Activated CD8-positive, alpha-beta memory T cell treated with anti-CD3 and anti-CD28 coated beads for 1 hour (primary cell): Measurements from ENCODE around the gene SLC25A39.
"Not testable (repeated sequence)": the region's sequence is repeated elsewhere in the genome, so short reads cannot be mapped to it uniquely, and the experiment has no call there.

Experiments used
- DNase-seq, 2 donors: peaks; one replicate each; pipeline ENCODE4 v3.0.0-alpha.2; 2020; ENCODE audit warnings: low read depth in 1 of 2; ENCODE audit errors: extremely low read depth in 1 of 2

Gene SLC25A39

GRCh38 chr17:44335968-44336367, 11.3 kb upstream of the SLC25A39 start:
- no peak for DNase-seq

DNA sequence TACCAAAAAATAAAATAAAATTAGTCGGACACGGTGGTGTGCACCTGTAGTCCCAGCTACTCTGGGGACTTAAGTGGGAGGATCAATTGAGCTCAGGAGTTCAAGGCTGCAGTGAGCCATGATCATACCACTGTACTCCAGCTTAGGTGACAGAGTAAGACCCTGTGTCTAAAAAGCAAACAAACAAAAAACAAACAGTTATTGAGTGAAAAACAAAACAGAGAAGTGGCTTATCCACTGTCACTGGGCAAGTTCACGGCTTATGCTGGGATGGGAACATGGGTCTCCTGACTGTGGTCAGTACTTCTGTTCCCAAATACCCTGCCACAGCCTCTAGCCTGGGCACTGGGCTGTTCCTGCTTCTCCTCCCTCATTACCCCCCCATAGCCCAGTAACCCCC, 10.9 kb upstream of the SLC25A39 start:
- DNase-seq, result no peak

- DNase-seq, result no peak
Observed at GRCh38 chr17:44334727-44335126, 10.1 kb upstream of the SLC25A39 start.

DNA sequence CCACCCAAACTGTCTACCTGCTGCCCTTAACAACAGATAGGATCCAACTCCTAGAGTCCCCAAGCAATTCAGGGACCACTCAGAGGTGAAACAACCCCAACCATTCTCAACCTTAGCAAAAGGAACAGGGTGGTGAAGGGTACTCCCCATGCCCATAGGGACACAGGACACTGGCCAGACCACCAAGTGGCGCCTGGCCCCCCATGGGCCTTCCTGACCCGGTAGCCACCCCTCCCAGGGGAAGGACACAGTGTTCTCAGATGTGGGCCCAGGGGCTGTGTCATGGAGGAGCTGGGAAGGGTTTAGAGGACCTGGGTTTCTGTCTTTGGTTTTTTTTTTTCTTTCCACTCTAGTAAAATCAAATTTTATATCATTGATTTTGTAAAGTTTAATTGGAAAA, 9.7 kb upstream of the SLC25A39 start:
- no peak for DNase-seq

DNA sequence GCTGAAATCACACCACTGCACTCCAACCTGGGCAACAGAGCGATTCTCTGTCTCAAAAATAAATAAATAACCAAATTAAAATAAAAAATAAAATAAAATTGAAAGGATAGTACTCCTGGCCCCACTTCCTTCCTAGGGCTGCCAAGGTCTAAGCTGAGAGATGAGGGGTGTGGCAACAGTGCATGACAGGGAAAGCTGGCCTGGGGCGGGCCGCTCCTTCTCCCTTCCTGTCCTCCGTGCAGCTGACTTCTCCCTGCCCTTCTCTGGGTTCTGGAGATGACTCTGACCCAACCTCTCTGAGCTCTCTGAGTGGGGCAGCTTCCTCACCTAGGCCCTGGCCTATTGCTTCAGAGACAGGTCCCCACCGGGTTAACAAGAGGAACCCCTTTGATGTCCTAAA, 8.7 kb upstream of the SLC25A39 start:
- DNase-seq, result no peak

DNA sequence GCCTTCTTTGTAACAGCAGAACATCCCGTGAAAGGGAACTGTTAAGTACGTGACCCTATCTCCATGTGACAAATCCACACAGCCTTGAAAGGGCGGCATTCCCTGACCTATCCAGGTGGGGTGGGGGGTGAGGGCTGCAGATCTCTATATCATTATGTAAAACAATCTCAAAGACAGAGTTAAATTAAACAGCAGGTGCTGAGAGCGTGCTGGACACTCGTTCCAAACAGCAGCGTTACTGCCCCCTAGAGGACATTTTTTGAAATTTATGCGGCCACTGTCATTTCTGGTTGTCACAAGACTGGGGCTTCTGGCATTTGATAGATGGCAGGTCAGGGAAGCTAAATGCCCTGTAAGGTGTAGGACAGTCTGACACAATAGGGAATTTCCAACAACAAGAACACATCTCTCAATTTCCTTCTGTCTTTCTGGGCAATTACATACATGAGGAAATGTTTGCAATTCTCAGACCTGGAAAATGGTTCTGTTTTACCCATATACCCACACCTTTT, 6.7 kb upstream of the SLC25A39 start:
- DNase-seq, result peak; percentile 35 to 40

DNA sequence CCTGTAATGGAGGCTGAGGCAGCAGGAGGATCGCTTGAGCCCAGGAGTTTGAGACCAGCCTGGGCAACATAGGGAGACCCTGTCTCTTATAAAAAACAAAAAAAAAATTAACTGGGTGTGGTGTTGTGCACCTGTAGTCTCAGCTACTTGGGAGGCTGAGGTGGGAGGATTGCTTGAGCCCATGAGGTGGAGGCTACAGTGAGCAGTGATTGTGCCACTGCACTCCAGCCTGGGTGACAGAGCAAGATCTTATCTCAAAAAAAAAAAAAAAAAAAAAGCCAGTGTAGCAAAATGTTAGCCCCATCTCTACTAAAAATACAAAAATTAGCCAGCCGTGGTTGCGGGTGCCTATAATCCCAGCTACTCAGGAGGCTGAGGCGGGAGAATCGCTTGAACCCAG, 5.6 kb upstream of the SLC25A39 start:
- DNase-seq, result not testable (repeated sequence)

GRCh38 chr17:44329516-44329915, 4.9 kb upstream of the SLC25A39 start:
- not testable (repeated sequence) for DNase-seq

DNA sequence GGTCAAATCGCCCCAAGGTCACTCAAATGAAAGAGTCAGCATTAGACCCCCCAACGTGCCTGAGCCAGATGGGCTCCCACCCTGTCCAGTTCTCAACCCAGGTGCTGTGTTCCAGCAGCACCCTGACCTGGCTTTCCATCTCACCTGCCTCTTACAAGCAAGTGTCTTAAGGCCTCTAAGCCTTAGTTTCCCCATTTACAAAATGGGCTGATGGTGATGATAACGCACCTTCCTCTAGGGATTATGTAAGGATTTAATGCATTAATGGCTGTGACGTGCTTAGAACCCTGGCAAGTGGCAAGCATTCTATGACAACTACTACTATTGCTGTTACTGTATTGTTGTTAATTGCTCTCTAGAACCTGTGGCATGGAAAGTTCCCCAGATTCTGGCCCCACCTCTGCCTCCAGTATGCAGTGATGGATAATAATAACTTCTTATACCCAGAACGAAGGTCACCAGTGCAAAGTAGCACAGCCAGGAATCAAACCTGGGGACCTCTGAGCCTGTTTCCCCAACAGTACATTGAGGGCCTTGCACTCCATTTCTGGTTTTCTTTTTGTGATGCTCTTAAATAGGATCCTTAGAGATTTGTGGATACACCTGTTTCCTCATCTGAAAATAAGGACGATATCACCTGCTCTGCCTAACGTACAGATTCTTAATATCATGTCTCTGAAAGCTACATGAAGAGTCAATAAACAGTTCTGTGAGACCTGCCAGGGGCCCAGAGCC, 3.3 kb upstream of the SLC25A39 start:
- DNase-seq, result no peak

- peak; percentile 78 to 91 for DNase-seq
Observed at GRCh38 chr17:44326861-44327444, 2.3 kb upstream of the SLC25A39 start.

GRCh38 chr17:44324092-44324570, 492 bp downstream of the SLC25A39 start:
- DNase-seq, result no peak

DNA sequence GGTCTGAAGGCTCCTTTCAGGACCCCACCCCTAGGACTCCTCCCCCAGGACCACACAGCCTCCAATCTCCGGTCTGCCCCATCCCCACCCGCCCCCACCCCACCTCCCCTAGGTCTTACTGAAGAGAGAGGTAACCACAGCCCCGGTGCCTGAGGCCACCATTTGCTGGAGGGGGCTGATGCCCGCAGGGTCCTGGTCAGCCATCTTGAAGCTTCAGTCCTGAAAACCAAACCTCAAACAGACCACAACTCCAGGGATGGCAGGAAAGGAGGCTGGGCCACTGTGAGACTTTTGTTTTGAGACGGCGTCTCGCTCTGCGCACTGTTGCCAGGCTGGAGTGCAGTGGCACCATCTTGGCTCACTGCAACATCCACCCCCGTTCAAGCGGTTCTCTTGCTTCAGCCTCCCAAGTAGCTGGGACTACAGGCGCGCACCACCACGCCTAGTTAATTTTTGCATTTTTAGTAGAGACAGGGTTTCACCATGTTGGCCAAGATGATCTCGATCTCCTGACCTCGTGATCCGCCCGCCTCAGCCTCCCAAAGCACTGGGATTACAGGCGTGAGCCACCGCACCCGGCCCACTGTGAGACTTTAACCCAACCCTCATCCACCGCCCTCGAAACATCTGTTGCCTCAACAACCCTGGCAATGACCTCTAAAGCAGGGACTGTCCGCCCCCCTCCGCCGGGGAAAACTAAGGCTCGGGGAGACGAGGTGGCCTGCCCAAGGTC, 1.1 kb downstream of the SLC25A39 start:
- DNase-seq, result no peak

- no peak for DNase-seq
Observed at GRCh38 chr17:44322236-44322895, 2.3 kb downstream of the SLC25A39 start.

- DNase-seq, result no peak
Observed at GRCh38 chr17:44321246-44322120, 3.1 kb downstream of the SLC25A39 start.

GRCh38 chr17:44320066-44320465, 4.6 kb downstream of the SLC25A39 start:
- DNase-seq, result no peak

- no peak for DNase-seq
Observed at GRCh38 chr17:44318077-44318892, 6.3 kb downstream of the SLC25A39 start.

DNA sequence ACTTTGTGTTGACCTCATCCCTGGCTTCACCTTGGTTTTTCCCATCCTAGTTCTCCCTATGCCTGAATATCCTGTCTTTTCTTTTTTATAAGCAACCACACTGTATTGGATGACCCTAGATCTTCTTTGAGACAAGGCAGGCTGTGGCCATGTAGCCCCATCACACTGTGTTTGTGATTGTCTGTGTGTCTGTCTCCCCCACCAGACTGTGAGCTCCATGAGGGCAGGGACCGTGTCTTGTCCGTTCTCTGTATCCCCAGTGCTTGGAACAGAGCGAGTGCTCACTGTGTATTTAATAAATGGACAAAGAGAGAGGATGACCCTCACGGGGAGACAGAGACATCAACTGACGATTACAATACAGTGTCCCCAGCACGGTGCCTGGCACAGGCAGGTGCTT, 7.1 kb downstream of the SLC25A39 start:
- DNase-seq, result no peak

DNA sequence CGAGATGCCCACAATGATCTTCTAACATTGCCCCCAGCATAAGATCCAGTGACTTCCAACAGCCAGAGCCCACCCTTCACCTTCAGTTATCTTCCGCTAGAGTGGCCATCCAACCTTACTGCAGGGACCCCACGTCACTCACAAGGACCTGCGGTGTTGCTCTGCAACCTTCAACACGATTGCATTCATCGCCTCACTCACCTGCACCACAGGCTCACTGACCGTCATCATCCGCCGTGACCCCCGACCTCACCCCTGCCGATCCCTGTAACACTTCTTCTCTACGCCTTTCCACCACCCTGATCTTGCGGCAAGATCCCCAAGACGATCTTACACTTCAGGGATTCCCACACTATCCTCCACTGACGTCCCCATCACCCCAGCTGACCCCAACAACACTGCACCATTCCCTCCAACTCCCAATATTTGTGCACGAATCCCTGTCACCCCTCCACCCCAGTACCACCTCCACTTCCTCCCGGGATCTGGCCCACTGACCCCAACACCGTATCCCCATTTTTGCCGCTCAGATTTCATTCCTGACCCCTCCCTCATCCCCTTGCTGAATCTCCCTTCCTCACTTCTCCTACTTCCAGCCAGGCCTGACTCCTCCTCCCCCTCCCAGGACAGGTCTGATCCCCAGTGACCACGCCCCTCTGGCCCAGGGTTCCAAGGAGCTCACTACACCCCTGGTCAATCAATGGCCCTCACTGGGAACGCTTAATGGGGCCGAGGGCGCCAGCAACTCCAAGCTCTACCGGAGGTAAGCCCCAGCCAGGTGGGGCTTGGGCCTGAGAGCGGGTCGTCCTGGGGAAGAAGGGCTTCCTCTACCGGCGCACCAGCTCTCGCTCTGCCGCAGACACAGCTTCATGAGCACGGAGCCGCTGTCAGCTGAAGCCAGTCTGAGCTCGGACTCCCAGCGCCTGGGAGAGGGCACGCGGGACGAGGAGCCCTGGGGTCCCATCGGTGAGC, 8.6 kb downstream of the SLC25A39 start:
- no peak for DNase-seq
